Loucy (cell line): ENCODE results near the gene LARP1B.

Experiments used
- H2AFZ ChIP-seq: fragments of 200-600 bp; sonication (generic); 2 replicates; pipeline ENCODE4 v1.6.0; 2016; ENCODE audit warnings: antibody characterized with exemption, mild to moderate bottlenecking, low read length, moderate library complexity
- H3F3A ChIP-seq: fragments of 200-600 bp; 2 replicates; pipeline ENCODE4 v1.6.0; 2016; ENCODE audit warnings: antibody characterized with exemption, low read depth, mild to moderate bottlenecking
- H3K27me3 ChIP-seq: fragments of 200-600 bp; sonication (generic); 2 replicates; pipeline ENCODE4 v1.6.1; 2014; ENCODE audit warnings: low read length, mild to moderate bottlenecking; ENCODE audit not compliant: insufficient read depth, poor library complexity, severe bottlenecking
- H3K36me3 ChIP-seq: fragments of 200-600 bp; sonication (generic); 2 replicates; pipeline ENCODE4 v1.6.1; 2016; ENCODE audit warnings: low read length; ENCODE audit not compliant: insufficient read depth
- H3K4me1 ChIP-seq: fragments of 200-600 bp; sonication (generic); 2 replicates; pipeline ENCODE4 v1.5.1; 2014; ENCODE audit warnings: low read length, mild to moderate bottlenecking; ENCODE audit not compliant: insufficient read depth, poor library complexity, severe bottlenecking
- H3K4me2 ChIP-seq: fragments of 200-600 bp; sonication (generic); 2 replicates; pipeline ENCODE4 v1.6.0; 2014; ENCODE audit warnings: antibody characterized with exemption, low read length, low read depth, mild to moderate bottlenecking; ENCODE audit not compliant: poor library complexity, severe bottlenecking
- H3K4me3 ChIP-seq: fragments of 200-600 bp; sonication (generic); 2 replicates; pipeline ENCODE4 v1.5.1; 2014; ENCODE audit warnings: low read length, mild to moderate bottlenecking, mixed read lengths; ENCODE audit not compliant: poor library complexity, severe bottlenecking
- H3K79me2 ChIP-seq: fragments of 200-600 bp; sonication (generic); 2 replicates; pipeline ENCODE4 v1.6.1; 2014; ENCODE audit warnings: low read length; ENCODE audit not compliant: insufficient read depth
- H3K9ac ChIP-seq: fragments of 200-600 bp; sonication (generic); 2 replicates; pipeline ENCODE4 v1.6.0; 2014; ENCODE audit warnings: mild to moderate bottlenecking, low read depth, low read length, moderate library complexity; ENCODE audit not compliant: poor library complexity, severe bottlenecking
- H3K9me2 ChIP-seq: fragments of 200-600 bp; sonication (generic); replicated peaks from 2 replicates; pipeline ENCODE4 v1.6.1; 2016; ENCODE audit warnings: low read depth, low read length, mixed read lengths
- H3K9me3 ChIP-seq: fragments of 200-600 bp; sonication (generic); 2 replicates; pipeline ENCODE4 v1.6.1; 2014; ENCODE audit warnings: mild to moderate bottlenecking, antibody characterized with exemption, low read length, low read depth; ENCODE audit not compliant: insufficient read depth
- H4K20me1 ChIP-seq: fragments of 200-600 bp; sonication (generic); 2 replicates; pipeline ENCODE4 v1.6.0; 2014; ENCODE audit warnings: antibody characterized with exemption, low read length, mild to moderate bottlenecking; ENCODE audit not compliant: insufficient read depth, poor library complexity, severe bottlenecking
- CTCF ChIP-seq: fragments of 200-600 bp; sonication (generic); conservative IDR thresholded peaks from 2 replicates; pipeline ENCODE4 v1.5.1; 2014; ENCODE audit warnings: mild to moderate bottlenecking, antibody characterized with exemption, low read length
- EZH2phosphoT487 ChIP-seq: fragments of 200-600 bp; IDR thresholded peaks from 2 replicates; pipeline ENCODE4 v1.6.1; 2018; ENCODE audit warnings: antibody characterized with exemption, mild to moderate bottlenecking, moderate library complexity, borderline replicate concordance

The LARP1B gene

GRCh38 chr4:128163177-128164117 lies 102.3 kb downstream of the LARP1B start:
- no peaks in the 10 kb centered on the region for H3K9me3 ChIP-seq
- H3K36me3 ChIP-seq: no peaks in the 10 kb centered on the region
- no peak overlapping the region for H3K9ac ChIP-seq
- H3K27me3 ChIP-seq: no peaks in the 10 kb centered on the region
- H2AFZ ChIP-seq: no peak overlapping the region
- H3K4me1 ChIP-seq: no peaks in the 10 kb centered on the region
- TF ChIP-seq CTCF (no peak), EZH2phosphoT487 (no peak)
- no peaks in the 10 kb centered on the region for H3K79me2 ChIP-seq
- no peaks in the 10 kb centered on the region for H3F3A ChIP-seq
- no peaks in the 10 kb centered on the region for H4K20me1 ChIP-seq
- H3K4me2 ChIP-seq: no peak overlapping the region
- H3K9me2 ChIP-seq: no peaks in the 10 kb centered on the region
- no peak overlapping the region for H3K4me3 ChIP-seq

GRCh38 chr4:128166982-128167381 lies 105.9 kb downstream of the LARP1B start:
- H3K4me1 ChIP-seq: no peaks in the 10 kb centered on the region
- H3K36me3 ChIP-seq: no peaks in the 10 kb centered on the region
- H3K27me3 ChIP-seq: no peaks in the 10 kb centered on the region
- H3K4me3 ChIP-seq: no peak overlapping the region
- TF ChIP-seq CTCF (no peak), EZH2phosphoT487 (no peak)
- no peak overlapping the region for H3K9ac ChIP-seq
- no peaks in the 10 kb centered on the region for H3K9me2 ChIP-seq
- no peaks in the 10 kb centered on the region for H3F3A ChIP-seq
- H3K9me3 ChIP-seq: no peaks in the 10 kb centered on the region
- H2AFZ ChIP-seq: no peak overlapping the region
- no peak overlapping the region for H3K4me2 ChIP-seq
- H3K79me2 ChIP-seq: no peaks in the 10 kb centered on the region
- no peaks in the 10 kb centered on the region for H4K20me1 ChIP-seq

GRCh38 chr4:128168701-128169100 lies 107.6 kb downstream of the LARP1B start:
- no peaks in the 10 kb centered on the region for H3K9me3 ChIP-seq
- TF ChIP-seq EZH2phosphoT487 (no peak), CTCF (no peak)
- no peaks in the 10 kb centered on the region for H4K20me1 ChIP-seq
- H2AFZ ChIP-seq: no peak overlapping the region
- no peaks in the 10 kb centered on the region for H3K79me2 ChIP-seq
- H3K4me2 ChIP-seq: no peak overlapping the region
- H3K27me3 ChIP-seq: no peaks in the 10 kb centered on the region
- no peaks in the 10 kb centered on the region for H3K9me2 ChIP-seq
- no peak overlapping the region for H3K4me3 ChIP-seq
- no peaks in the 10 kb centered on the region for H3K4me1 ChIP-seq
- no peaks in the 10 kb centered on the region for H3F3A ChIP-seq
- H3K36me3 ChIP-seq: no peaks in the 10 kb centered on the region
- H3K9ac ChIP-seq: no peak overlapping the region
